A673 (cell line): ENCODE data around the gene THAP12.

Experiments
- EZH2 ChIP-seq: fragments of 200-600 bp; sonication (generic); IDR thresholded peaks from 2 replicates; pipeline ENCODE4 v1.6.1; 2017; ENCODE audit warnings: borderline replicate concordance, low read depth, mild to moderate bottlenecking, mixed read lengths, antibody characterized with exemption, low read length; ENCODE audit not compliant: poor library complexity, severe bottlenecking
- TF ChIP-seq, protein P1 (sequence below): fragments of 300-800, 200-600 bp; sonication (generic); conservative IDR thresholded peaks from 2 replicates; pipeline ENCODE4 v1.5.1; 2017; ENCODE audit warnings: low read depth, mild to moderate bottlenecking, antibody characterized with exemption, low read length, moderate library complexity, mixed read lengths

DNA sequence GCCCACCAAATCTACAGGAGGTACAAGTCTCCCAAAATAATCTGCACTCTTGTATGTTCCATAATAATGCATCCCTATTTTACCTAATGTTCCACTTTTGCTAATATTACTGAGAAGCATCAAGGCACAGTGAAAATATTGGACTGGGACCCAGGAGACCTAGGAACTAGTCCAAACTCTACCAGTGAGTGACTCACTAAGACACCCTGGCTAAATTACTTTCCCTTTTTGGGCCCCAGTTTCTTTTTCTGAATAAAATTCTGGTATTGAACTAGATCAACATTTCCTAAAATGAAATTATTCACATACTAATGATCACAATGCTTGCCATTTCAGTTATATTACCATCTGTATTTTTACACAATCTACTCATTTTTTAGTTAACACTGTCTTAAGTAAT, 19.6 kb downstream of the THAP12 start:
- TF ChIP-seq, protein P1, sequence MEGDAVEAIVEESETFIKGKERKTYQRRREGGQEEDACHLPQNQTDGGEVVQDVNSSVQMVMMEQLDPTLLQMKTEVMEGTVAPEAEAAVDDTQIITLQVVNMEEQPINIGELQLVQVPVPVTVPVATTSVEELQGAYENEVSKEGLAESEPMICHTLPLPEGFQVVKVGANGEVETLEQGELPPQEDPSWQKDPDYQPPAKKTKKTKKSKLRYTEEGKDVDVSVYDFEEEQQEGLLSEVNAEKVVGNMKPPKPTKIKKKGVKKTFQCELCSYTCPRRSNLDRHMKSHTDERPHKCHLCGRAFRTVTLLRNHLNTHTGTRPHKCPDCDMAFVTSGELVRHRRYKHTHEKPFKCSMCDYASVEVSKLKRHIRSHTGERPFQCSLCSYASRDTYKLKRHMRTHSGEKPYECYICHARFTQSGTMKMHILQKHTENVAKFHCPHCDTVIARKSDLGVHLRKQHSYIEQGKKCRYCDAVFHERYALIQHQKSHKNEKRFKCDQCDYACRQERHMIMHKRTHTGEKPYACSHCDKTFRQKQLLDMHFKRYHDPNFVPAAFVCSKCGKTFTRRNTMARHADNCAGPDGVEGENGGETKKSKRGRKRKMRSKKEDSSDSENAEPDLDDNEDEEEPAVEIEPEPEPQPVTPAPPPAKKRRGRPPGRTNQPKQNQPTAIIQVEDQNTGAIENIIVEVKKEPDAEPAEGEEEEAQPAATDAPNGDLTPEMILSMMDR = no peak
- no peak for TF ChIP-seq EZH2
